ENCODE measurements around the gene TSEN15. TPM values are rescaled to one million over a fixed set of nuclear protein-coding genes. Genes with fewer than 3 reads are reported as not detected.

TSEN15 gene
- total and polyA plus RNA-seq, 9 of the 15 experiments (the other 6 are each of a cell fraction or from before 2014, with no cell fraction given), result 25.6 to 121 (median 91.3) TPM

DNA sequence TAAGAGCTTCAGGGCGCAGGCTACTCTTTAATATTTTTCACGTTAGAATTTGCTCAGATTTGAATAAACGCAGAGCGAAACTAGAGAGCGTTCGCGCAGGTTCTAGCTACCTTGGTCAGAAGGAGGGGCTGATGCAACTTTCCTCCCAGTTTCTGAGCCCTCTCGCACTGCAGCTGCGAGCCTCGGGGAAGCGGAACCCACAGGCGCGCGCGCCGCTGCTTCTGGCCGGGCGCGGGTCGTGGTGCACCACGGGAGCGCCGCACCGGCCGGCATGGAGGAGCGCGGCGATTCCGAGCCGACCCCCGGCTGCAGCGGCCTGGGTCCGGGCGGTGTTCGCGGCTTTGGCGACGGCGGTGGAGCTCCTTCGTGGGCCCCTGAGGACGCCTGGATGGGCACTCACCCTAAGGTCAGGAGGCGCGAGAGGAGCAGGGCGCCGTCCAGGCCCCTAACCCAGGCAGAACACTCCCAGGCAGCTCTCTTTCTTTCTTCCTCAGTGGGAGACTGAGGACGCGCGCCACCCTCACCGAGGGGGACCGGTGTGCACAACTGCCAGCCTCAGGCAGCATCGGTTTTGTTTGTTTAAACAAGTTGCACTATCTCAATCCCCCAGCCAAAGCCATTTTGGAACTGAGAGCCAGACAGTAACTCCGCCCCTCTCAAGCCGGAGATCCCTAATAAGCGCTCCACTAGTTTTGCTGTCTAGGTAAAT is at the start of gene TSEN15 (continued):
- TF ChIP-seq, protein P1, sequence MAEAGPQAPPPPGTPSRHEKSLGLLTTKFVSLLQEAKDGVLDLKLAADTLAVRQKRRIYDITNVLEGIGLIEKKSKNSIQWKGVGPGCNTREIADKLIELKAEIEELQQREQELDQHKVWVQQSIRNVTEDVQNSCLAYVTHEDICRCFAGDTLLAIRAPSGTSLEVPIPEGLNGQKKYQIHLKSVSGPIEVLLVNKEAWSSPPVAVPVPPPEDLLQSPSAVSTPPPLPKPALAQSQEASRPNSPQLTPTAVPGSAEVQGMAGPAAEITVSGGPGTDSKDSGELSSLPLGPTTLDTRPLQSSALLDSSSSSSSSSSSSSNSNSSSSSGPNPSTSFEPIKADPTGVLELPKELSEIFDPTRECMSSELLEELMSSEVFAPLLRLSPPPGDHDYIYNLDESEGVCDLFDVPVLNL (CRISPR knock-in tag; IDR thresholded peaks at IDR 0.05; ENCODE audit: low read depth), result peak; percentile 63; the same call in 1 of the 2 replicates
- TF ChIP-seq MCM3 (IDR thresholded peaks at IDR 0.05) (no peak), ZNF785 (CRISPR knock-in tag; IDR thresholded peaks at IDR 0.05) (no peak), TCF7 (IDR thresholded peaks at IDR 0.05; ENCODE audit: borderline replicate concordance) (peak; percentile 80; the same call in 1 of the 2 replicates), SMARCB1 (IDR thresholded peaks at IDR 0.05; ENCODE audit: insufficient read length, low read depth) (no peak), KDM4B (IDR thresholded peaks at IDR 0.05; ENCODE audit: borderline replicate concordance in 2 of 2, low read depth in 1 of 2) (peak in 1 of 2 experiments; percentile 83; a peak in 2 of 4 replicates), IFI16 (CRISPR knock-in tag; IDR thresholded peaks at IDR 0.05) (no peak), TCFL5 (CRISPR knock-in tag; conservative IDR thresholded peaks at IDR 0.05) (no peak), KLF1 (tag; IDR thresholded peaks at IDR 0.05) (peak; percentile 62), RFX7 (CRISPR knock-in tag; IDR thresholded peaks at IDR 0.05) (no peak), GTF2A2 (tag; IDR thresholded peaks at IDR 0.05) (peak; percentile 76), RBM34 (IDR thresholded peaks at IDR 0.05; ENCODE audit: borderline replicate concordance, insufficient read depth, low read length) (no peak), ZZZ3 (IDR thresholded peaks at IDR 0.05) (no peak), ZNF232 (CRISPR knock-in tag; IDR thresholded peaks at IDR 0.05) (no peak), SAFB (IDR thresholded peaks at IDR 0.05; ENCODE audit: borderline replicate concordance, low read depth, low read length) (0 out of 2 replicates have a peak, but pooled peaks have one; percentile 50), ZNF140 (CRISPR knock-in tag; IDR thresholded peaks at IDR 0.05) (no peak), ZNF212 (CRISPR knock-in tag; IDR thresholded peaks at IDR 0.05) (no peak), ZNF561 (CRISPR knock-in tag; conservative IDR thresholded peaks at IDR 0.05) (no peak), POLR2H (tag; IDR thresholded peaks at IDR 0.05; ENCODE audit: low read depth) (peak; percentile 95), NR3C1 (CRISPR knock-in tag; IDR thresholded peaks at IDR 0.05) (no peak), CCNT2 (IDR thresholded peaks at IDR 0.05; ENCODE audit: borderline replicate concordance, extremely low read depth, insufficient read length, low read depth, low read length) (peak; percentile 97), MAFK (IDR thresholded peaks at IDR 0.05; ENCODE audit: low read length) (no peak)
- TF ChIP-seq, protein P2, sequence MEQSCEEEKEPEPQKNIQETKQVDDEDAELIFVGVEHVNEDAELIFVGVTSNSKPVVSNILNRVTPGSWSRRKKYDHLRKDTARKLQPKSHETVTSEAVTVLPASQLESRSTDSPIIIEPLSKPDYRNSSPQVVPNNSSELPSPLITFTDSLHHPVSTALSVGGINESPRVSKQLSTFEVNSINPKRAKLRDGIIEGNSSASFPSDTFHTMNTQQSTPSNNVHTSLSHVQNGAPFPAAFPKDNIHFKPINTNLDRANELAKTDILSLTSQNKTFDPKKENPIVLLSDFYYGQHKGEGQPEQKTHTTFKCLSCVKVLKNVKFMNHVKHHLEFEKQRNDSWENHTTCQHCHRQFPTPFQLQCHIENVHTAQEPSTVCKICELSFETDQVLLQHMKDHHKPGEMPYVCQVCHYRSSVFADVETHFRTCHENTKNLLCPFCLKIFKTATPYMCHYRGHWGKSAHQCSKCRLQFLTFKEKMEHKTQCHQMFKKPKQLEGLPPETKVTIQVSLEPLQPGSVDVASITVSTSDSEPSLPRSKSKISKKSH (CRISPR knock-in tag; IDR thresholded peaks at IDR 0.05), result no peak
- TF ChIP-seq, protein P3, sequence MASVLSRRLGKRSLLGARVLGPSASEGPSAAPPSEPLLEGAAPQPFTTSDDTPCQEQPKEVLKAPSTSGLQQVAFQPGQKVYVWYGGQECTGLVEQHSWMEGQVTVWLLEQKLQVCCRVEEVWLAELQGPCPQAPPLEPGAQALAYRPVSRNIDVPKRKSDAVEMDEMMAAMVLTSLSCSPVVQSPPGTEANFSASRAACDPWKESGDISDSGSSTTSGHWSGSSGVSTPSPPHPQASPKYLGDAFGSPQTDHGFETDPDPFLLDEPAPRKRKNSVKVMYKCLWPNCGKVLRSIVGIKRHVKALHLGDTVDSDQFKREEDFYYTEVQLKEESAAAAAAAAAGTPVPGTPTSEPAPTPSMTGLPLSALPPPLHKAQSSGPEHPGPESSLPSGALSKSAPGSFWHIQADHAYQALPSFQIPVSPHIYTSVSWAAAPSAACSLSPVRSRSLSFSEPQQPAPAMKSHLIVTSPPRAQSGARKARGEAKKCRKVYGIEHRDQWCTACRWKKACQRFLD (CRISPR knock-in tag; IDR thresholded peaks at IDR 0.05), result peak; percentile 98
- TF ChIP-seq, protein P4, sequence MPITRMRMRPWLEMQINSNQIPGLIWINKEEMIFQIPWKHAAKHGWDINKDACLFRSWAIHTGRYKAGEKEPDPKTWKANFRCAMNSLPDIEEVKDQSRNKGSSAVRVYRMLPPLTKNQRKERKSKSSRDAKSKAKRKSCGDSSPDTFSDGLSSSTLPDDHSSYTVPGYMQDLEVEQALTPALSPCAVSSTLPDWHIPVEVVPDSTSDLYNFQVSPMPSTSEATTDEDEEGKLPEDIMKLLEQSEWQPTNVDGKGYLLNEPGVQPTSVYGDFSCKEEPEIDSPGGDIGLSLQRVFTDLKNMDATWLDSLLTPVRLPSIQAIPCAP (CRISPR knock-in tag; IDR thresholded peaks at IDR 0.05; ENCODE audit: borderline replicate concordance), result no peak

All from K562 (cell line).